Measurements from ENCODE around the gene ASTN1. TPM values are rescaled to one million over a fixed set of nuclear protein-coding genes. Genes with fewer than 3 reads are reported as not detected.

Gene ASTN1
- total and polyA plus RNA-seq, 9 of the 15 experiments (the other 6 are each of a cell fraction or from before 2014, with no cell fraction given) = 0.05 to 0.22 (median 0.18) TPM

- TF ChIP-seq E2F8 (IDR thresholded peaks at IDR 0.05; ENCODE audit: low read depth, partially characterized antibody) = no peak
- no peak for TF ChIP-seq RNF2 (IDR thresholded peaks at IDR 0.05)
These were observed 19.3 kb upstream of the ASTN1 start (continued) for GRCh38 chr1:177183836-177184235.

GRCh38 chr1:177181631-177182291 is 17.2 kb upstream of the ASTN1 start:
- no peaks in the 10 kb centered on the region for H3K79me2 ChIP-seq (ENCODE audit: control insufficient read depth, insufficient read depth, low read length)
- no TSS peak for BruUV-seq (replicated peaks)
- no peaks in the 10 kb centered on the region for H3K27me3 ChIP-seq (ENCODE audit: control insufficient read depth in 2 of 2, insufficient read depth in 2 of 2, low read length in 2 of 2)
- no peak overlapping the region for H3K9ac ChIP-seq (ENCODE audit: insufficient read depth in 1 of 2, low read depth in 2 of 2, low read length in 2 of 2)
- H3K9me1 ChIP-seq (ENCODE audit: control insufficient read depth, insufficient read depth, low read length) = no peaks in the 10 kb centered on the region
- H3K36me3 ChIP-seq (ENCODE audit: control insufficient read depth, insufficient read depth, low read length) = no peaks in the 10 kb centered on the region
- in situ Hi-C loops (cut with MboI) (no loop called here), intact Hi-C loops (cut with micrococcal nuclease) (loop anchor here (1.0 kb wide), 2 partner anchors 232 to 284 kb away; no protein-coding TSS in a partner anchor)
- CTCF ChIA-PET (ENCODE audit: low intra/inter-chr PET ratio) = interaction anchor here (1.8 kb wide), 1 partner anchor 284 kb away, joined by 10 read pairs; no protein-coding TSS in a partner anchor
- no peak overlapping the region for H3K4me3 ChIP-seq
- FAIRE-seq (peak; percentile 26), ATAC-seq (peak; percentile 99), DNase-seq (ENCODE audit: extremely low read depth in 1 of 4, low spot score in 3 of 4) (peak; percentile 77 to 85 (median 81))
- H3K27ac ChIP-seq (ENCODE audit: extremely low read depth, low read depth, low read length) = no peak overlapping the region
- H2AFZ ChIP-seq (ENCODE audit: low read depth, low read length) = no peak overlapping the region
- POLR2A ChIA-PET = no interaction called here
- H3K4me2 ChIP-seq (ENCODE audit: insufficient read depth, low read length) = peak overlapping the region; percentile 23; the same call in 1 of the 2 replicates
- H3K4me1 ChIP-seq (replicated peaks in 1 of 2; ENCODE audit: control insufficient read depth in 2 of 2, insufficient read depth in 2 of 2, low read length in 2 of 2) = peaks cover 0 to 7% of the 10 kb centered on the region in 2 experiments; a peak in 2 of 5 replicates
- H4K20me1 ChIP-seq (replicated peaks; ENCODE audit: control insufficient read depth, insufficient read depth, low read length) = no peaks in the 10 kb centered on the region
- no peaks in the 10 kb centered on the region for H3K9me3 ChIP-seq (replicated peaks; ENCODE audit: control insufficient read depth, insufficient read depth, low read depth, low read length)
- WGBS (ENCODE audit: insufficient coverage, low coverage, missing lambda C conversion rate) = 1% methylated on average over 30 of the region's 32 CpGs
- TF ChIP-seq CXXC5 (CRISPR knock-in tag; IDR thresholded peaks at IDR 0.05) = peak; percentile 47; the same call in 1 of the 2 replicates
- TF ChIP-seq ZBTB17 (CRISPR knock-in tag; IDR thresholded peaks at IDR 0.05) = 0 out of 2 replicates have a peak, but pooled peaks have one; percentile 16
- peak; percentile 44; the same call in 1 of the 2 replicates for TF ChIP-seq ETV5 (CRISPR knock-in tag; IDR thresholded peaks at IDR 0.05; ENCODE audit: low read depth)
- TF ChIP-seq CEBPG (CRISPR knock-in tag; IDR thresholded peaks at IDR 0.05) = no peak
- TF ChIP-seq CEBPG (tag; conservative IDR thresholded peaks at IDR 0.05 in 1 of 2, IDR thresholded peaks at IDR 0.05 in 1 of 2) = no peak
- peak; percentile 21; the same call in 1 of the 2 replicates for TF ChIP-seq ARID1B (IDR thresholded peaks at IDR 0.05)
- peak; percentile 80; the same call in 1 of the 2 replicates for TF ChIP-seq ZNF184 (CRISPR knock-in tag; IDR thresholded peaks at IDR 0.05)
- 0 out of 2 replicates have a peak, but pooled peaks have one; percentile 6 for TF ChIP-seq SMC3 (conservative IDR thresholded peaks at IDR 0.05; ENCODE audit: insufficient read depth, low read depth, low read length)
- 0 out of 2 replicates have a peak, but pooled peaks have one; percentile 14 for TF ChIP-seq MYC (IDR thresholded peaks at IDR 0.05; ENCODE audit: low read depth, low read length)
- TF ChIP-seq MYC (CRISPR knock-in tag; IDR thresholded peaks at IDR 0.05; ENCODE audit: borderline replicate concordance, low read depth) = no peak
- peak; percentile 38; the same call in 1 of the 2 replicates for TF ChIP-seq CBFA2T3 (IDR thresholded peaks at IDR 0.05)
- TF ChIP-seq CTBP1 (IDR thresholded peaks at IDR 0.05; ENCODE audit: borderline replicate concordance) = 0 out of 2 replicates have a peak, but pooled peaks have one; percentile 35
- no peak for TF ChIP-seq HCFC1 (IDR thresholded peaks at IDR 0.05; ENCODE audit: low read depth, low read length)
- TF ChIP-seq ZNF77 (CRISPR knock-in tag; IDR thresholded peaks at IDR 0.05) = no peak
- TF ChIP-seq ZC3H8 (IDR thresholded peaks at IDR 0.05) = no peak
- TF ChIP-seq ETV1 (tag; conservative IDR thresholded peaks at IDR 0.05; ENCODE audit: low read depth) = peak; percentile 61; the same call in 1 of the 2 replicates
- TF ChIP-seq GTF2F1 (IDR thresholded peaks at IDR 0.05; ENCODE audit: low read depth, low read length) = no peak
- TF ChIP-seq NRF1 (conservative IDR thresholded peaks at IDR 0.05 in 1 of 2, IDR thresholded peaks at IDR 0.05 in 1 of 2) = peak; percentile 74 to 79

Data from K562 (cell line).